ENCODE results near the gene SCN3A.

The SCN3A gene

DNA sequence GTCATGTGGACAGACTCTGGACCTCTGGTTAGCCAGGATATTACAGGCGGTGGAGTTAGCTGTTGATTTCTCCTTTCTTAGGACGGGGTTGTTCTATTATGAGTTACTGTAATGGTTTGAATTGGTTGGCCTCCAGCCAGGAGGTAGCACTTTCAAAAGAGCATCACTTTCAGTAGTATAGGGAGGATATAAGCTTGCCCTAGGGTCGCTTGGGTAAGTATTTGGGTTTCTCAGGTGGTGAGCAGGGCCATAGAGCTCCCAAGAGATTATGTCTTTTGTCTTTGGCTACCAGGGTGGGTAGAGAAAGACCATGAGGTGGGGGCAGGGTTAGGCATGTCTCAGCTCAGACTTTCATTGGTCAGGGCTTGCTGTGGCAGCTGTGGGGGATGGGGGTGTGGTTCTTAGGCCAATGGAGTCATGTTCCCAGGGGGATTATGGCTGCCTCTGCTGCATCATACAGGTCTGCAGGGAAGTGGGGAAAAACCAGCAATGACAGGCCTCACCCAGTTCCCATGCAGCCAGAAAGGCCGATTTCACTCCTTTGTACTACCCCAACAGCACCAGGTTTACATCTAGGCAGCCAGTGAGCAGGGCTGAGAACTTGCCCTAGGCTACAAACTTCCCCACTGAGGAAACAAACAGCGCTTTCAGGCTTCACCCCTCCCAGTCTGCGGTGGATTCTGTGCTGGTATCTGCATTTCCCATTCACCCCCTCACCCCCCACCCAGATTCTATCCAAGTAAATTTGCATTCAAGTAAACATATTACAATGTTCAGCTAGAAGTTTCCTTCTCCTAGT lies 159.1 kb downstream of the SCN3A start:
- ATAC-seq = no peak

Measured in activated CD4-positive, CD25-positive, alpha-beta regulatory T cell treated with anti-CD3 and anti-CD28 coated beads, Interleukin-2, amount 50 U/mL, for 24 hours (primary cell).